Gastroesophageal sphincter (tissue), 3 donors: ENCODE results near the gene AMMECR1.

ENCODE experiments used
- CTCF ChIP-seq, 4 experiments: fragments of 200-600 bp in 2 of 4; fragments of 450-650 bp in 2 of 4; sonication (generic) in 1 of 4; IDR thresholded peaks; one replicate each; pipeline ENCODE4 v1.5.1; 2017 to 2019; ENCODE audit warnings: antibody characterized with exemption in 4 of 4, mild to moderate bottlenecking in 2 of 4, moderate library complexity in 2 of 4
- EP300 ChIP-seq: sonication (generic); formaldehyde crosslinking; IDR thresholded peaks from one replicate; pipeline ENCODE4 v1.6.1; 2017; ENCODE audit warnings: antibody characterized with exemption, mild to moderate bottlenecking
- POLR2A ChIP-seq, 2 donors: fragments of 450-650 bp; IDR thresholded peaks; one replicate each; pipeline ENCODE4 v1.6.1; 2017; ENCODE audit warnings: antibody characterized with exemption in 2 of 2, mild to moderate bottlenecking in 2 of 2, moderate library complexity in 1 of 2

- TF ChIP-seq CTCF (IDR thresholded peaks at IDR 0.05) (no peak), POLR2A (IDR thresholded peaks at IDR 0.05) (no peak), EP300 (no peak)
Measured at GRCh38 chrX:110326712-110327111, 8.8 kb upstream of the AMMECR1 start.
